GM06990 (cell line): ENCODE data around the gene PTGER3.

Experiments
- DNase-seq: peaks from one replicate; pipeline ENCODE4 v3.0.0-alpha.2; 2011; ENCODE audit not compliant: insufficient read length; ENCODE audit errors: extremely low read depth
- H3K27me3 ChIP-seq: replicated peaks from 2 replicates; pipeline ENCODE4 v1.6.0; 2011; ENCODE audit warnings: low read length; ENCODE audit not compliant: control insufficient read depth, insufficient read depth
- H3K36me3 ChIP-seq: 2 replicates; pipeline ENCODE4 v1.5.1; 2011; ENCODE audit warnings: low read length; ENCODE audit not compliant: control insufficient read depth, insufficient read depth
- H3K4me3 ChIP-seq: replicated peaks from 2 replicates; pipeline ENCODE4 v1.5.1; 2011; ENCODE audit warnings: low read depth, mild to moderate bottlenecking, control low read depth, low read length
- TF ChIP-seq, protein P1 (sequence below): IDR thresholded peaks from 2 replicates; pipeline ENCODE4 v1.5.1; 2011; ENCODE audit warnings: low read length, control low read depth, mild to moderate bottlenecking, inconsistent platforms; ENCODE audit not compliant: insufficient read depth, poor library complexity, severe bottlenecking

PTGER3 gene

DNA sequence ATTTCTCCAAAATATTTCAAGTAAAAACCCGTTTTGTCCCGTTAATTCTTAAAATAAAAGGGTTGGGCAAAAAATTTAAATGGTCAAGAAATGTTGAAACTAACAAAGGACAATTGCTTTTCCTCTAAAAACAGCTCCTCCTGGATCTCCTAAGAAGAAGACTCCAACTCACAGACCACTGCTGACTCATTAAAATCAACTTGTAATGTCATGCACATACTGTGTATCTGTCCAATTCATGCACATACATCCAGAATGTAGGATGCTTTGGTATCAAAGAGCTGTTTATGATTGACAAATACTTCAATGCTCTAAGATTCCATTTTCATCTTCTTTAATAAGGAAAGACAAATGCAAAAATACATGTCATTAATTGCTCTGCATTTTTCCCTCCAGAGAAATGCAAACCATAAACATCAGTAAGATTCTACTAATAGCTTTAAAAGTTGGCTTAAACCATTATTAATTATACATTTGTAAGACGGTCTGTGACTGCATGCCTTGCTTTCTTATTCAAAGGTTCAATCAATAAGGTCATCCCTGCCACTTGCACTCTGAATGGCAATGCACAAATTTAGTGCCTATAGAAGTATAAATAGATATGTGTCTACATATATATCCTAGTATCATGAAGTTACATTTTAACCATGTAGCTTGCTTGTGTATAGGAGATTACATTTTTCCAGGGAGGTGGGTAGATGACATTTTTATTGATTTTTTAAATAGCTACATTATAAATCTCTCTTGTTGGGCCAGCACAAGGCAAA is 44.7 kb downstream of the PTGER3 start:
- TF ChIP-seq, protein P1, sequence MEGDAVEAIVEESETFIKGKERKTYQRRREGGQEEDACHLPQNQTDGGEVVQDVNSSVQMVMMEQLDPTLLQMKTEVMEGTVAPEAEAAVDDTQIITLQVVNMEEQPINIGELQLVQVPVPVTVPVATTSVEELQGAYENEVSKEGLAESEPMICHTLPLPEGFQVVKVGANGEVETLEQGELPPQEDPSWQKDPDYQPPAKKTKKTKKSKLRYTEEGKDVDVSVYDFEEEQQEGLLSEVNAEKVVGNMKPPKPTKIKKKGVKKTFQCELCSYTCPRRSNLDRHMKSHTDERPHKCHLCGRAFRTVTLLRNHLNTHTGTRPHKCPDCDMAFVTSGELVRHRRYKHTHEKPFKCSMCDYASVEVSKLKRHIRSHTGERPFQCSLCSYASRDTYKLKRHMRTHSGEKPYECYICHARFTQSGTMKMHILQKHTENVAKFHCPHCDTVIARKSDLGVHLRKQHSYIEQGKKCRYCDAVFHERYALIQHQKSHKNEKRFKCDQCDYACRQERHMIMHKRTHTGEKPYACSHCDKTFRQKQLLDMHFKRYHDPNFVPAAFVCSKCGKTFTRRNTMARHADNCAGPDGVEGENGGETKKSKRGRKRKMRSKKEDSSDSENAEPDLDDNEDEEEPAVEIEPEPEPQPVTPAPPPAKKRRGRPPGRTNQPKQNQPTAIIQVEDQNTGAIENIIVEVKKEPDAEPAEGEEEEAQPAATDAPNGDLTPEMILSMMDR: no peak
- DNase-seq: no peak
- no peaks in the 10 kb centered on the region for H3K27me3 ChIP-seq
- no peak overlapping the region for H3K4me3 ChIP-seq
- no peaks in the 10 kb centered on the region for H3K36me3 ChIP-seq

- no peaks in the 10 kb centered on the region for H3K27me3 ChIP-seq
- no peak for DNase-seq
- no peaks in the 10 kb centered on the region for H3K36me3 ChIP-seq
- TF ChIP-seq, protein P1: no peak
- no peak overlapping the region for H3K4me3 ChIP-seq
Observed at GRCh38 chr1:71001624-71002023, 46.0 kb downstream of the PTGER3 start.

- TF ChIP-seq, protein P1: no peak
- no peak for DNase-seq
- no peak overlapping the region for H3K4me3 ChIP-seq
Observed at GRCh38 chr1:70997793-70998192, 49.8 kb downstream of the PTGER3 start.

GRCh38 chr1:70994753-70995268 is 52.8 kb downstream of the PTGER3 start:
- TF ChIP-seq, protein P1: no peak
- Histone ChIP-seq H3K27me3 (no peaks in the 10 kb centered on the region), H3K36me3 (no peaks in the 10 kb centered on the region), H3K4me3 (no peak overlapping the region)
- no peak for DNase-seq

More at GRCh38 chr1:70997793-70998192, 49.8 kb downstream of the PTGER3 start:
- no peaks in the 10 kb centered on the region for H3K27me3 ChIP-seq
- no peaks in the 10 kb centered on the region for H3K36me3 ChIP-seq

GRCh38 chr1:70993798-70994197 is 53.8 kb downstream of the PTGER3 start:
- Histone ChIP-seq H3K27me3 (no peaks in the 10 kb centered on the region), H3K36me3 (no peaks in the 10 kb centered on the region), H3K4me3 (no peak overlapping the region)
- TF ChIP-seq, protein P1: no peak
- no peak for DNase-seq
